B cell (primary cell): ENCODE results near the gene SLC16A7. TPM values are rescaled to one million over a fixed set of nuclear protein-coding genes. Genes with fewer than 3 reads are reported as not detected.

Experiments used
- ATAC-seq: fragments of 200-7000 bp; cut with Tn5 transposase; one replicate; pipeline ENCODE4 v1.10.0; 2021; ENCODE audit warnings: low read depth, mild to moderate bottlenecking, moderate number of reproducible peaks, moderate library complexity
- CTCF ChIA-PET: fragments of 350-600 bp; sonication (Branson Sonifier 250); formaldehyde crosslinking; loops from one replicate; lab custom pipeline; 2021; ENCODE audit warnings: antibody characterized with exemption, inconsistent platforms; lab: Charles Lee
- POLR2A ChIA-PET: fragments of 350-600 bp; sonication (Branson Sonifier 250); formaldehyde crosslinking; loops from one replicate; lab custom pipeline; 2021; ENCODE audit warnings: antibody characterized with exemption; lab: Charles Lee
- DNase-seq: peaks from one replicate; pipeline ENCODE4 v3.0.0; 2013
- H2AFZ ChIP-seq: 2 replicates; pipeline ENCODE4 v1.6.1; 2012; ENCODE audit warnings: mild to moderate bottlenecking, low read depth, low read length; ENCODE audit not compliant: insufficient read depth, poor library complexity, severe bottlenecking
- H3K27ac ChIP-seq, 2 donors: 1 replicate in 1 of 2; 2 replicates in 1 of 2; pipeline ENCODE4 v1.5.1; 2012 to 2013; ENCODE audit warnings: low read length in 2 of 2, mild to moderate bottlenecking in 2 of 2, moderate library complexity in 1 of 2
- H3K27me3 ChIP-seq, 4 experiments: fragments of 200-600 bp in 1 of 4; sonication (generic) in 1 of 4; replicated peaks in 1 of 4; 1 replicate in 2 of 4; 2 replicates in 2 of 4; pipeline versions ENCODE4 v1.6.1 to v1.7.0; 2013 to 2016; ENCODE audit warnings: low read length in 3 of 4, mild to moderate bottlenecking in 2 of 4, mixed read lengths in 1 of 4, moderate library complexity in 1 of 4; ENCODE audit not compliant: insufficient read depth in 4 of 4, control insufficient read depth in 3 of 4; ENCODE audit errors: control extremely low read depth in 1 of 4
- H3K36me3 ChIP-seq, 2 experiments: replicated peaks in 1 of 2; 1 replicate in 1 of 2; 2 replicates in 1 of 2; pipeline versions ENCODE4 v1.6.1 to v1.7.1; 2013; ENCODE audit warnings: low read length in 1 of 2; ENCODE audit not compliant: insufficient read depth in 2 of 2, control insufficient read depth in 1 of 2; ENCODE audit errors: control extremely low read depth in 1 of 2, extremely low read depth in 1 of 2
- H3K4me1 ChIP-seq, 2 donors: fragments of 200-600 bp in 1 of 2; sonication (generic) in 1 of 2; 1 replicate in 1 of 2; 2 replicates in 1 of 2; pipeline versions ENCODE4 v1.5.1 to v1.6.1; 2013 to 2017; ENCODE audit warnings: low read length in 2 of 2; ENCODE audit not compliant: control insufficient read depth in 2 of 2, insufficient read depth in 2 of 2
- H3K4me2 ChIP-seq: replicated peaks from 2 replicates; pipeline ENCODE3; 2012; ENCODE audit warnings: mild to moderate bottlenecking, low read depth, low read length; ENCODE audit not compliant: poor library complexity, severe bottlenecking
- H3K4me3 ChIP-seq, 5 experiments: fragments of 200-600 bp in 1 of 5; sonication (generic) in 1 of 5; 1 replicate in 3 of 5; 2 replicates in 2 of 5; pipeline versions ENCODE4 v1.5.1 to v1.7.0; 2011 to 2016; ENCODE audit warnings: low read length in 4 of 5, mild to moderate bottlenecking in 4 of 5, low read depth in 2 of 5, control low read depth in 1 of 5, moderate library complexity in 1 of 5; ENCODE audit not compliant: insufficient read depth in 1 of 5; ENCODE audit errors: control extremely low read depth in 1 of 5, extremely low read depth in 1 of 5
- H3K79me2 ChIP-seq: fragments of 200-600 bp; sonication (generic); one replicate; pipeline ENCODE4 v1.6.0; 2016; ENCODE audit warnings: low read length; ENCODE audit not compliant: control insufficient read depth, insufficient read depth
- H3K9ac ChIP-seq: fragments of 200-600 bp; sonication (generic); 2 replicates; pipeline ENCODE4 v1.6.1; 2017; ENCODE audit warnings: mild to moderate bottlenecking, low read length, moderate library complexity
- H3K9me3 ChIP-seq, 3 donors: one replicate each; pipeline versions ENCODE4 v1.6.1 to v1.7.1; 2013; ENCODE audit warnings: low read length in 2 of 3; ENCODE audit not compliant: control insufficient read depth in 2 of 3, insufficient read depth in 1 of 3; ENCODE audit errors: control extremely low read depth in 1 of 3
- H4K20me1 ChIP-seq: 2 replicates; pipeline ENCODE4 v1.6.0; 2012; ENCODE audit warnings: mild to moderate bottlenecking, low read length; ENCODE audit not compliant: insufficient read depth, control insufficient read depth, poor library complexity, severe bottlenecking
- H3K27ac Mint-ChIP-seq: one replicate; pipeline ENCODE4 v1.8.0; 2021; ENCODE audit warnings: mixed read lengths
- H3K27me3 Mint-ChIP-seq: one replicate; pipeline ENCODE4 v1.8.0; 2021; ENCODE audit warnings: mixed read lengths
- H3K4me1 Mint-ChIP-seq: one replicate; pipeline ENCODE4 v1.8.0; 2021; ENCODE audit warnings: mixed read lengths
- H3K4me3 Mint-ChIP-seq: one replicate; pipeline ENCODE4 v1.8.0; 2021; ENCODE audit warnings: mixed read lengths
- H3K9me3 Mint-ChIP-seq: one replicate; pipeline ENCODE4 v1.8.0; 2022; ENCODE audit warnings: mixed read lengths; ENCODE audit not compliant: insufficient read depth
- EZH2 ChIP-seq: IDR thresholded peaks from 2 replicates; pipeline ENCODE4 v1.6.1; 2012; ENCODE audit warnings: borderline replicate concordance, low read depth, mild to moderate bottlenecking, moderate library complexity, low read length; ENCODE audit not compliant: insufficient read depth, poor library complexity, severe bottlenecking
- WGBS: methylation state at CpG from one replicate; pipeline ENCODE4 v1.1.5; 2013; ENCODE audit warnings: missing lambda C conversion rate; ENCODE audit not compliant: insufficient coverage; 5-methylcytosine and 5-hydroxymethylcytosine counted together
- intact Hi-C: fragments of 100-400 bp; cut with micrococcal nuclease; formaldehyde crosslinking; loops from one replicate; pipeline ENCODE4 v1.10.0; 2022
- polyA plus RNA-seq: library from polyadenylated mRNA; depleted of rRNA; stranded (reverse); fragments of >200 nt; gene quantifications from 2 replicates; pipeline ENCODE4 v1.2.3, GENCODE V29; 2012
- total RNA-seq, 2 donors: library from RNA; stranded (reverse); fragments of 120-200 nt in 1 of 2; gene quantifications; 1 replicate in 1 of 2; 2 replicates in 1 of 2; pipeline versions ENCODE4 v1.2.3 to v1.2.4, GENCODE V29; 2013 to 2022
- TF ChIP-seq, protein P1 (sequence below): fragments of 200-600 bp; IDR thresholded peaks from one replicate; pipeline ENCODE4 v1.8.0; 2022; ENCODE audit warnings: antibody characterized with exemption, mild to moderate bottlenecking

Gene SLC16A7
- total and polyA plus RNA-seq, 2 donors (not counting 1 experiment from before 2014, with no cell fraction given), result 11.6 to 32.7 TPM

DNA sequence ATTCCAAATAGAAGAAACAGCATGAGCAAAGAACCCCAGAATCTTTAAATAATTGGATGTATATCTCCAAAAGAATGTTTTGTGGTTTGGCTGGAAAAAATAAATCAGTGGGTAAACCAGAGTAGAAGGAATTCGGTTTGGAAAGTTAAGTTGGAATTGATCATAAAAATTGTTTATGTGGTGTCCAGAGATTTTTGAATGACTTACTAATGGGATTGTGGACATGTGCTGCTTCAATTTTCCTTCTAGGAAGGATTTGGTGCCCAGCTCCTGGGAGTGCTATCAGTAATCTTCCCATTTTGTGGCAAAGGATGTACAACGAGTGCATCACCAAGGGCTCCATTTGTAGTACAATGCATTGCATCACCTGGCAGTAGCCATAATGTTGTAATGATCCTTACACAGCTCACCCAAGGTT is 224.8 kb downstream of the SLC16A7 start:
- H3K4me3 ChIP-seq, result no peak overlapping the region
- 54% methylated on average over 2 of the region's 2 CpGs for WGBS
- no peaks in the 10 kb centered on the region for H3K9me3 Mint-ChIP-seq
- DNase-seq (no peak), ATAC-seq (no peak)
- no peak overlapping the region for H2AFZ ChIP-seq
- no peaks in the 10 kb centered on the region for H3K36me3 ChIP-seq
- H3K4me1 Mint-ChIP-seq, result no peaks in the 10 kb centered on the region
- no peak overlapping the region for H3K4me2 ChIP-seq
- H3K4me3 Mint-ChIP-seq, result no peak overlapping the region
- POLR2A ChIA-PET, result no interaction called here
- H3K9me3 ChIP-seq, result peaks cover 0 to under 1% (median 0%) of the 10 kb centered on the region in 3 donors
- no peak overlapping the region for H3K27ac ChIP-seq
- no peaks in the 10 kb centered on the region for H3K79me2 ChIP-seq
- H3K4me1 ChIP-seq, result no peaks in the 10 kb centered on the region
- H4K20me1 ChIP-seq, result no peaks in the 10 kb centered on the region
- H3K27me3 Mint-ChIP-seq, result no peaks in the 10 kb centered on the region
- no peak for TF ChIP-seq EZH2
- TF ChIP-seq, protein P1, sequence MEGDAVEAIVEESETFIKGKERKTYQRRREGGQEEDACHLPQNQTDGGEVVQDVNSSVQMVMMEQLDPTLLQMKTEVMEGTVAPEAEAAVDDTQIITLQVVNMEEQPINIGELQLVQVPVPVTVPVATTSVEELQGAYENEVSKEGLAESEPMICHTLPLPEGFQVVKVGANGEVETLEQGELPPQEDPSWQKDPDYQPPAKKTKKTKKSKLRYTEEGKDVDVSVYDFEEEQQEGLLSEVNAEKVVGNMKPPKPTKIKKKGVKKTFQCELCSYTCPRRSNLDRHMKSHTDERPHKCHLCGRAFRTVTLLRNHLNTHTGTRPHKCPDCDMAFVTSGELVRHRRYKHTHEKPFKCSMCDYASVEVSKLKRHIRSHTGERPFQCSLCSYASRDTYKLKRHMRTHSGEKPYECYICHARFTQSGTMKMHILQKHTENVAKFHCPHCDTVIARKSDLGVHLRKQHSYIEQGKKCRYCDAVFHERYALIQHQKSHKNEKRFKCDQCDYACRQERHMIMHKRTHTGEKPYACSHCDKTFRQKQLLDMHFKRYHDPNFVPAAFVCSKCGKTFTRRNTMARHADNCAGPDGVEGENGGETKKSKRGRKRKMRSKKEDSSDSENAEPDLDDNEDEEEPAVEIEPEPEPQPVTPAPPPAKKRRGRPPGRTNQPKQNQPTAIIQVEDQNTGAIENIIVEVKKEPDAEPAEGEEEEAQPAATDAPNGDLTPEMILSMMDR, result no peak
- no peaks in the 10 kb centered on the region for H3K27me3 ChIP-seq
- H3K9ac ChIP-seq, result no peak overlapping the region
- intact Hi-C loops, result no loop called here
- no peak overlapping the region for H3K27ac Mint-ChIP-seq
- CTCF ChIA-PET, result no interaction called here

DNA sequence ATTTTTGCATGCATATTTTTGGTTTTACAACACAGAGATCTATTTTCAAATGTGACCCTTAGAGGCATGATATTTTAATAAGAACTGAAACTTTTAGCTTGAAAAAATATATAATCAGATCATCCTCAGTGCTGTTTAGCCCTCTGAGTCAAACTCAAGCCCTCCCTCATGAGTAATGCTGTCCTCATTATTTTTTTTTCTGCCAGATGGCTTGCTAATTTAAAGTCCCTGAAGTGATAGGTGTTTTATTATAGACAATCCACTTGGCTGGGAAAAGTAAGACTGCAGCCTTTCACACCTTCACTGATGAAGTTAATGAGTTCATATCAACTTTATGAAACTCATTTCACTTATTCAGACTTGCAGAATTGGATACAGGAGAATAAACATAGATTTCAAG is 227.7 kb downstream of the SLC16A7 start:
- Histone ChIP-seq H3K4me3 (no peak overlapping the region), H3K9ac (no peak overlapping the region), H2AFZ (no peak overlapping the region), H3K9me3 (peaks cover 0 to 4% (median 0%) of the 10 kb centered on the region in 3 donors), H3K27ac (no peak overlapping the region), H3K36me3 (no peaks in the 10 kb centered on the region), H4K20me1 (no peaks in the 10 kb centered on the region), H3K27me3 (no peaks in the 10 kb centered on the region), H3K4me1 (no peaks in the 10 kb centered on the region), H3K4me2 (no peak overlapping the region), H3K79me2 (no peaks in the 10 kb centered on the region)
- TF ChIP-seq, protein P1, result no peak
- TF ChIP-seq EZH2, result no peak
- H3K9me3 Mint-ChIP-seq, result no peaks in the 10 kb centered on the region
- intact Hi-C loops, result no loop called here
- H3K27me3 Mint-ChIP-seq, result no peaks in the 10 kb centered on the region
- no peak overlapping the region for H3K4me3 Mint-ChIP-seq
- no peak overlapping the region for H3K27ac Mint-ChIP-seq
- POLR2A ChIA-PET, result no interaction called here
- CTCF ChIA-PET, result no interaction called here
- H3K4me1 Mint-ChIP-seq, result no peaks in the 10 kb centered on the region
- ATAC-seq, result no peak
- DNase-seq, result no peak
